ENCODE measurements around the gene EFCAB3. TPM values are rescaled to one million over a fixed set of nuclear protein-coding genes. Genes with fewer than 3 reads are reported as not detected.
"Not testable (repeated sequence)": the region's sequence is repeated elsewhere in the genome, so short reads cannot be mapped to it uniquely, and the experiment has no call there.

Gene EFCAB3
- not detected in 2 replicates for total RNA-seq (2014; rRNA removed; shearing (Covaris generic))

GRCh38 chr17:62380253-62380652, at the start of gene EFCAB3:
Gene EFCAB3 (plus strand): TSS chr17:62380553. CDS start chr17:62382980, 2,427 bp downstream.
- in situ Hi-C loops (cut with HindIII; ENCODE audit: low sequenced_read_pairs) = no loop called here
- DNase-seq (ENCODE audit: low spot score) = no peak

- DNase-seq (ENCODE audit: low spot score) = no peak
- in situ Hi-C loops (cut with HindIII; ENCODE audit: low sequenced_read_pairs) = no loop called here
These were observed 43.8 kb upstream of the EFCAB3 start for GRCh38 chr17:62336527-62336926.

GRCh38 chr17:62343764-62344270, 36.5 kb upstream of the EFCAB3 start:
- DNase-seq (ENCODE audit: low spot score) = no peak
- in situ Hi-C loops (cut with HindIII; ENCODE audit: low sequenced_read_pairs) = no loop called here

GRCh38 chr17:62351176-62351575, 29.2 kb upstream of the EFCAB3 start:
- in situ Hi-C loops (cut with HindIII; ENCODE audit: low sequenced_read_pairs) = no loop called here
- no peak for DNase-seq (ENCODE audit: low spot score)

GRCh38 chr17:62366191-62366590, 14.2 kb upstream of the EFCAB3 start:
- in situ Hi-C loops (cut with HindIII; ENCODE audit: low sequenced_read_pairs) = no loop called here
- no peak for DNase-seq (ENCODE audit: low spot score)

GRCh38 chr17:62381561-62381960, 1.2 kb downstream of the EFCAB3 start:
- in situ Hi-C loops (cut with HindIII; ENCODE audit: low sequenced_read_pairs) = no loop called here

GRCh38 chr17:62388856-62389255, 8.5 kb downstream of the EFCAB3 start:
- no peak for DNase-seq (ENCODE audit: low spot score)
- in situ Hi-C loops (cut with HindIII; ENCODE audit: low sequenced_read_pairs) = no loop called here

More at GRCh38 chr17:62381561-62381960, 1.2 kb downstream of the EFCAB3 start:
- no peak for DNase-seq (ENCODE audit: low spot score)

GRCh38 chr17:62392908-62393307, 12.6 kb downstream of the EFCAB3 start:
- in situ Hi-C loops (cut with HindIII; ENCODE audit: low sequenced_read_pairs) = no loop called here
- no peak for DNase-seq (ENCODE audit: low spot score)

- in situ Hi-C loops (cut with HindIII; ENCODE audit: low sequenced_read_pairs) = no loop called here
- DNase-seq (ENCODE audit: low spot score) = no peak
These were observed 18.5 kb downstream of the EFCAB3 start for GRCh38 chr17:62398891-62399290.

- DNase-seq (ENCODE audit: low spot score) = no peak
- in situ Hi-C loops (cut with HindIII; ENCODE audit: low sequenced_read_pairs) = no loop called here
These were observed 25.1 kb downstream of the EFCAB3 start for GRCh38 chr17:62405451-62405850.

GRCh38 chr17:62413090-62413489, 32.7 kb downstream of the EFCAB3 start:
- in situ Hi-C loops (cut with HindIII; ENCODE audit: low sequenced_read_pairs); DNase-seq (ENCODE audit: low spot score): not testable (repeated sequence)

- in situ Hi-C loops (cut with HindIII; ENCODE audit: low sequenced_read_pairs) = not testable (repeated sequence)
- peak; percentile 91 for DNase-seq (ENCODE audit: low spot score)
These were observed 43.5 kb downstream of the EFCAB3 start, which contains the start of gene METTL2A for GRCh38 chr17:62423647-62424461. Gene METTL2A (plus strand): TSS chr17:62423897. CDS start chr17:62423903, 6 bp downstream.

GRCh38 chr17:62426214-62426613, 45.9 kb downstream of the EFCAB3 start:
- DNase-seq (ENCODE audit: low spot score) = not testable (repeated sequence)

GRCh38 chr17:62435251-62435650, 54.9 kb downstream of the EFCAB3 start:
- in situ Hi-C loops (cut with HindIII; ENCODE audit: low sequenced_read_pairs); DNase-seq (ENCODE audit: low spot score): not testable (repeated sequence)

More at GRCh38 chr17:62426214-62426613, 45.9 kb downstream of the EFCAB3 start:
- in situ Hi-C loops (cut with HindIII; ENCODE audit: low sequenced_read_pairs) = not testable (repeated sequence)

- in situ Hi-C loops (cut with HindIII; ENCODE audit: low sequenced_read_pairs); DNase-seq (ENCODE audit: low spot score): not testable (repeated sequence)
These were observed 60.8 kb downstream of the EFCAB3 start for GRCh38 chr17:62441181-62441580.

- DNase-seq (ENCODE audit: low spot score) = no peak
- in situ Hi-C loops (cut with HindIII; ENCODE audit: low sequenced_read_pairs) = no loop called here
These were observed 63.7 kb downstream of the EFCAB3 start for GRCh38 chr17:62444063-62444462.

- in situ Hi-C loops (cut with HindIII; ENCODE audit: low sequenced_read_pairs); DNase-seq (ENCODE audit: low spot score): not testable (repeated sequence)
These were observed 65.4 kb downstream of the EFCAB3 start for GRCh38 chr17:62445791-62446190.

GRCh38 chr17:62452195-62452594, 71.8 kb downstream of the EFCAB3 start:
- DNase-seq (ENCODE audit: low spot score); in situ Hi-C loops (cut with HindIII; ENCODE audit: low sequenced_read_pairs): not testable (repeated sequence)

GRCh38 chr17:62453041-62453440, 72.7 kb downstream of the EFCAB3 start:
- in situ Hi-C loops (cut with HindIII; ENCODE audit: low sequenced_read_pairs); DNase-seq (ENCODE audit: low spot score): not testable (repeated sequence)

GRCh38 chr17:62453656-62454055, 73.3 kb downstream of the EFCAB3 start:
- DNase-seq (ENCODE audit: low spot score); in situ Hi-C loops (cut with HindIII; ENCODE audit: low sequenced_read_pairs): not testable (repeated sequence)
